Placental pericyte (primary cell): ENCODE data around the gene BUB1. TPM values are rescaled to one million over a fixed set of nuclear protein-coding genes. Genes with fewer than 3 reads are reported as not detected.

Source experiments
- total RNA-seq: library from RNA; depleted of rRNA; stranded (reverse); fragments of >200 nt; gene quantifications from 2 replicates; pipeline ENCODE4 v1.2.3, GENCODE V29; 2012

The BUB1 gene
- total RNA-seq, result 2.4 and 67.9 TPM in 2 replicates

GRCh38 chr2:110677530-110678456 is at the start of gene BUB1:
Gene BUB1 (minus strand): TSS chr2:110678063. CDS start chr2:110677995, 68 bp downstream.

Other genes with a start within 250 kb of the BUB1 start
- gene LIMS4, start 205.2 kb downstream of the BUB1 start, total RNA-seq, result 18.6 and 22.8 TPM in 2 replicates
- gene RGPD6, start 100.8 kb downstream of the BUB1 start, total RNA-seq, result 23.4 and 26.2 TPM in 2 replicates
- not detected in 2 replicates for gene ACOXL, start 54.5 kb upstream of the BUB1 start, total RNA-seq